Stimulated activated CD4-positive, alpha-beta T cell treated with anti-CD3 and anti-CD28 coated beads, Interleukin-4, amount 100 ng/mL, for 1 hour (primary cell): ENCODE measurements around the gene RBPJL.

Source experiments
- DNase-seq: peaks from one replicate; pipeline ENCODE4 v3.0.0-alpha.2; 2020

Gene RBPJL

DNA sequence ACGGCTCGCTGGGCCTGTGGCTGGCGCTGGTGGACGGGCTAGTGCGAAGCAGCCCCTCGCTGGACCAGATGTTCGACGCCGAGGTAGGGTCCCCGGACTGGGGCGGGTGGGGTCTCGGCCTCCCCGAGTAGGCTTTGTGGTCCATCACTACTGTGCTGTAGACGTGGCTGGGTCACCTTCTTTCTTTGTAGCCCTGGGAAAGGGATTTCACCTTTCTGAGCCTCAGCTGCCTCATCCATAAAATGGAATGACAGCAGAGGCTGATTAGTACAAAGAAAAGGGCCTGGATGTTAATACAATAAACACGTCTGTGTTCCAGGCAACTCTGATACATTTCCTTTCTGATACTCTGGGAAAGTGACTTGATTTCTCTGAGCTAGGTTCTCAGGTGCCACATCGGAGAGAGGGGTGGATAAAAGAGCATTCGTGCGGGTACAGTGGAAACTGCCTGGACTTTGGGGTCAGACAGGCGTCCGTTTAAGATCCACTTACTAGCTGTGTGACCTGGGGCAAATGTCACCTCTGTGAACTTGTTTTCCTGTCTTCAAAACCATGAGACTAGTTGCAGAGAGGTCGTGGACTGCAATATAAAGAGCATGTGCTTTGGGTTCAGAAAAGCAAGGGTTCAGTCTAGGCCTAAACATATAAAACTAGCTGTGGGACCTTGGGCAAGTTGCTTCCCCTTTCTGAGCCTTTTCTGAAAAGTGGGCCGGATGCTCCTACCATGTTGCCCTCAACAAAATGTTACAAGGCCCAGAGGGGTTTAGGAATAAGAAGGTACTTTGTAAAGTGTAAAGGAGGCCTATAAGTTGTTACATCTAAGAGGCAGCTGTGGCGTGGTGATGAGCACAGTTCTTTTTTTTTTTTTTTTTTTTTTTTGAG, 57.2 kb downstream of the RBPJL start:
- no peak for DNase-seq

DNA sequence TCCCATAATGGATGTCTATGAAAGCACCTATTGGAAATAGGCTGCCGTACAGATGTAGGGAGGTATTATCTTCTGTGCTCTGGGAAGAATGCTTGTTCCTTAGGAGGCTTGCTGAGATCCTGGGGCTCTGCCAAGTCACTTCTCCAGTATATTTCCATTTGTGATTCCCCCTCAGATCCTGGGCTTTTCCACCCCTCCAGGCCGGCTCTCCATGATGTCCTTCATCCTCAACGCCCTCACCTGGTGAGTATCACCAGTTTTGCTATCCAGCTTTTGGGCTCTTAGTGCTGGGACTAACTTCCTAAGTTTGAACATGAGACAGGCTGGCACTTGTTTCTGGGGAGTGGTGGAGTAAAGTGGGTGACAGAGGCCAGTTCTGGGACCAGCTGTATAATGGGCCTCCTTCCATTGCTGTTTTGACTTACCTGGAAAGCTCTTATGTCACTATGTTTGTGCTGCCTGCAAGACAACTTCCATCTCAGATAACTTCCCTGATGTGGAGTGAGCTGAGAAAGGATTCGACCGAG, 58.9 kb downstream of the RBPJL start:
- DNase-seq: no peak

DNA sequence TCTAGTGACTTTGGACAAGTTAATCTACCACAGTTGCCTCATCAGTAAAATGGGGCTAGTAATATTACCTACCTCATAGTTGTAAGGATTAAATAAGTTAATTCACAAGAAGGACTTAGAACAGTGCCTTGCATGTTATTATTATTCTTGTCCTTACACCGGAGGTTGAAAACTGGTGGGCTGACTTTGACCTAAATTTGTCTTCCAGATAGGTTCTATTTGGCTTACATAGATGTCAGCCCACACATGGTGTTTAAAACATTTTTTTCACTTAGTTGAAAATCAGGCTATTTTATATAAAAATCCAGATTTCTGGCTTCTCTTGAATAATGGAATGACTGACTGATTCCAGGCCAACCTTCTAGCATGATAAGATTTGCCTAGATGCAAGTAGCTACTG, 59.6 kb downstream of the RBPJL start:
- no peak for DNase-seq

DNA sequence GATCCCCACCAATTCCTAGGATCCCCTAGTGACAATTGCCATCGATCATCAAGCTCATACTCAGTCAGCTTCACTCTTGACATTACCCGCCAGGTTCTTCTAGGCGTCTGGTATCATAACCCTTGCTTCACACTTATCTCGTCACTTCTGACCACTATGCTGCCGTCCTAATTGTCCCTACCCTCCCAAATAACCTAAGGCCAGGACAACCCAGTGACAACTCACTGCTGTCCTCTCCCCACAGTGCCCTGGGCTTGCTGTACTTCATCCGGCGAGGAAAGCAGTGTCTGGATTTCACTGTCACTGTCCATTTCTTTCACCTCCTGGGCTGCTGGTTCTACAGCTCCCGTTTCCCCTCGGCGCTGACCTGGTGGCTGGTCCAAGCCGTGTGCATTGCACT, 60.0 kb downstream of the RBPJL start:
- no peak for DNase-seq

DNA sequence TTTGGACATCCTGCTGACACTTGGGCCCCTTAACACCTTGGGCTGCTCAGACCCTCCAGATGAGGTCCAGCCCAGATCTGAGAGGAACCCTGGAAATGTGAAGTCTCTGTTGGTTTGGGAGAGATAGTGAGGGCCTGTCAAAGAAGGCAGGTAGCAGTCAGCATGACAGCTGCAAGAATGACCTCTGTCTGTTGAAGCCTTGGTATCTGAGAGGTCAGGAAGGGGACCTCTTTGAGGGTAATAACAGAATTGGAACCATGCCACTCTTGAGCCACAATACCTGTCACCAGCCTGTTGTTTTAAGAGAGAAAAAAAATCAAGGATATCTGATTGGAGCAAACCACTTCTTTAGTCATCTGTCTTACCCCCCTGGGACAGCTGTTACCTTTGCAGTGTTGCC, 60.5 kb downstream of the RBPJL start:
- DNase-seq: no peak
